GM18909 (cell line): ENCODE data around the gene CLEC2D.
"Not testable (repeated sequence)": the region's sequence is repeated elsewhere in the genome, so short reads cannot be mapped to it uniquely, and the experiment has no call there.

ENCODE experiments used
- ATAC-seq: cut with Tn5 transposase; IDR thresholded peaks from one replicate; pipeline ENCODE4 v1.9.1; 2021; ENCODE audit warnings: mild to moderate bottlenecking; ENCODE audit not compliant: unreplicated experiment, poor library complexity

Gene CLEC2D

DNA sequence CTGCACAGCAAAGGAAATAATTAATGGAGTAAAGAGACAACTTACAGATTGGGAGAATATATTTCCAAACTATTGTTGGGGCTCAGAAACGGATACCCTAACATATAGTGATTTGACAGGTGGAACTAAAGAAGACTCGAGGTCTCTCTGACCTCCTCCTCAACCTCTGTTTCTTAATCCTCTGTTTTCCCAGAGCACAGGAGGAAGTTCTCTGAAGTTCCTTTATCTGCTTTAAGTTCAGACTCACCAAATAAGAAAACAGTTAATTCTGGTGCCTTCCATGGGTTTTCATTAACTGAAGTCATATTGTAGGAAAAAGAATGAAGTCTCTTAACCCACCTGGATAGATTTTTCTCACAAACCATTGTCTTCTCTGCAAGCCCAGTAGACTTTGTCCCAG lies 29.2 kb downstream of the CLEC2D start:
- no peak for ATAC-seq

- no peak for ATAC-seq
These were observed 29.9 kb downstream of the CLEC2D start for GRCh38 chr12:9699269-9699897.

DNA sequence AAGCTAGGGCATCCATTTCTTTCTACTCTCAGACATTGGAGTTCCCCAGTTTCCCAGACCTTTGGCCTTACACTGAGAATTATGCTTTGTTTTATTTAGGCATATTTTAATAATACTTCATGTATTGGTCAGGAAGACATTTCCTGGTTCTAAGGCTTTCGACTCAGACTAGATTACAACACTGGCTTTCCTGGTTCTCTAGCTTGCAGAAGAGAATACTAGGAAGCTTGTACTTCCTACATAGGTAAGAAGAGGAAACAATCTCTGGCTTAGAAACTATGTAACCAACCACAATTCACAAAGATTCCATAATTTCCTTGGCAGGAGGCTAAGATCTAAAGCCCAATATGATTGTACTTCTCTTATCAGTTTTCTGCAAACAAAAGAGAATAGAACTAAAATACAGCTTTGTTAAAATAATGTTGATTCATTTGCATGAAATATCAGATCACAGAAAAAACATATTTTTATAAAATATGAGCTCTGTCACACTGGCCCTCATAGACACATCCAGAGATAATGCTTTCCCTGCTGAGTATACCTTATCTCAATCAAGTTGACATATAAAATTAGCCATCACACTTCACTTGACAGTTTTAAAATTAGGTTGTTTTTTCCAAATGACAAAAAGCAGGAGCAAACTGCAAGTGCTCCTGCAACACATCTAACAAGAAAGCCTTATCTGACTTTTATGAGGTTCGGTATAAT lies 30.5 kb downstream of the CLEC2D start:
- no peak for ATAC-seq

DNA sequence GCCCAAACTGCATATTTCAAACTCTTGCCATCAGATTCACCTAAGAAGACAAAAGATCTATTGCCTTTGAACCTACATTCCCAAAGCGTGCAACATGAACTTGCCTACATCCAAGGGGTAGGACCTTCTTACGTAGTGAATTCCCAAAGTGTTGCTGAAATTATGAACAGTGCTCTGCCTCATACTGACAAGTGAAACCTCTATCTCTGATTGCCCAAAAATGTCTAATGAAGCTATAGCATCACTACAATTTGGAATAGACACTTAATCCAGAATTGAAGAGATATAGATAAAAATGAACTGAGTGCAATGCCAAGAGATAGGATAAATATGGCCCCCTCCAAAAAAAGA lies 31.1 kb downstream of the CLEC2D start:
- ATAC-seq, result no peak

- peak; percentile 38 for ATAC-seq
These were observed 32.1 kb downstream of the CLEC2D start for GRCh38 chr12:9701380-9702154.

GRCh38 chr12:9702255-9702654 lies 32.7 kb downstream of the CLEC2D start:
- no peak for ATAC-seq

DNA sequence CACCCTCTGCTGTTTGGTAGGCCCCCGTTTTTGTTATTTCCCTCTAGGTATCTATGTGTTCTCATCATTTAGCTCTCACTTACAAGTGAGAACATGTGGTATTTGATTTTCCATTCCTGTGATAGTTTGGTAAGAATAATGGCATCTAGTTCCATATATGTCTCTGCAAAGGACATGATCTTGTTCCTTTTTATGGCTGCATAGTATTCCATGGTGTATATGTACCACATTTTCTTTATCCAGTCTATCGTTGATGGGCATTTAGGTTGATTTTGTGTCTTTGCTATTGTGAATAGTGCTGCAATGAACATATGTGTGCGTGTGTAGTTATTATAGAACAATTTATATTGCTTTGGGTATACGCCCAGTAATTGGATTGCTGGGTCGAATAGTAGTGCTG lies 35.0 kb downstream of the CLEC2D start:
- not testable (repeated sequence) for ATAC-seq

GRCh38 chr12:9706086-9706685 lies 36.7 kb downstream of the CLEC2D start:
- no peak for ATAC-seq

DNA sequence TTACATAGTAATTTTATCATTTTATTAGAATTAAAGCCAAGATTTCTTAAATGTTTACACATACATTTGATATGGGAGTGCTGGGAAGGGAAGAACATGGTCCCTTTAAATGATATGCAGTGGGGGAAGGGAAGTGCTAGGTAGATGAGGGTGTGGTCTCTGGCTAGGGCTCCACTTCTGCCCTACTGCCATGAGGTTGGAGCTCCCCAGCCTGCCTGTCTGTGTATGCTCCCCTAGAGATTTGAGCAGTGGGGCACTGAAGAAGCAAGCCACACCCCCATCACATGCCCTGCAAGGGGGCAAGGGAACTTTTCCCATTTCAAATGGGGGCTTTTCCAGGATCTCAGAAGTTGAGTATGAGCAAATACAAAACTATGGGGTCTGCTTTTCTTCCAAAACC lies 37.8 kb downstream of the CLEC2D start:
- no peak for ATAC-seq

GRCh38 chr12:9707864-9708808 lies 38.6 kb downstream of the CLEC2D start:
- no peak for ATAC-seq

GRCh38 chr12:9708853-9709252 lies 39.3 kb downstream of the CLEC2D start:
- no peak for ATAC-seq

- ATAC-seq, result no peak
These were observed 41.3 kb downstream of the CLEC2D start for GRCh38 chr12:9710584-9711375.

GRCh38 chr12:9711664-9712063 lies 42.2 kb downstream of the CLEC2D start:
- ATAC-seq, result no peak

GRCh38 chr12:9713032-9713558 lies 43.6 kb downstream of the CLEC2D start:
- peak; percentile 73 for ATAC-seq

DNA sequence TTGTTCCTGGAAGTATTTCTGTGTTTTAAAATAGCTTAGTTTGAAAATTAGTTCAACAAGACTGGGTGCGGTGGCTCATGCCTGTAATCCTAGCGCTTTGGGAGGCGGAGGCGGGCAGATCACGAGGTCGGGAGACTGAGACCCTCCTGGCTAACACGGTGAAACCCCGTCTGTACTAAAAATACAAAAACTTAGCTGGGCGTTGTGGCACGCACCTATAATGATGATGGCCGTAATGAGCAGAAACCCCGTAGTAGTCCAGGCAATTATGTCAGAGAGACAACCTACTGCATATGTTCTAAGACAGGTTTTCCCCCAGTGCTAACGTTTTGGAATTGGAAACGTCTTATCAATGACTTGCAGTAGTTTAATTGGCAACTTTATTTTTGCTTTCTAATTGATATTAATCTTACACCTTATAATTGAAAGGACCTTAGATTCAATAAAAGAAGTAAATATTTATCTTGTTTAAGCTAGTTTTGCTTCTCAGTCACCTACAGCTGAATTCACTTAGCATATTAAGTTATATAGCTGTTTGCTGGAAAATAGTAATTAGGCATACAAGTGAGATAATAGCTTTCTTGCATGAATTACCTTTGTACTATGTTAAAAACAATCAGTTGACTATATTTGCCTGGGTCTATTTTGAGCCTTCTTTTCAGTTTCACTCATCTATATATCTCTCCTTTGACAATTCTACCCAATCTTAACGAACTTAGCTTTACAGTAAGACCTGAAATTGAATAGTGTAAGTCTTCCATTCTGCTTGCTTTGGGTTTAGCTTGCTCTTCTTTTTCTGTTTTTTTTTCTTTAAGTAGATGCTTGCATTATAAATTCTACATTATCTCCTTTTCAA lies 47.8 kb downstream of the CLEC2D start:
- no peak for ATAC-seq

DNA sequence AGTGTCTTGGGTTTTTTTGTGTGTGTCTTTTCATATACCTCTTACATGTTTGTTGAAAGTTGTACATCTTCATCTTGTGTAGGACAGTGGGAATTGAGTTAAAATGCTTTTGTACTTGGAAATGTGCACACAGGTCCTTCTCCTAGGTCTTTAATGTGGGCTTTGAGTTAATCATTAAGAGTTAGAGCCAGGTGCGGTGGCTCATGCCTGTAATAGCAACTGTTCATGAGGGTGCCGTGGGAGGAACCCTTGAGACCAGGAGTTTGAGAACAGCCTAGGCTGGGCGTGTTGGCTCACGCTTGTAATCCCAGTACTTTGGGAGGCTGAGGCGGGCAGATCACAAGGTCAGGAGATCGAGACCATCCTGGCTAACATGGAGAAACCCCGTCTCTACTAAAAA lies 49.5 kb downstream of the CLEC2D start:
- ATAC-seq, result peak; percentile 46

DNA sequence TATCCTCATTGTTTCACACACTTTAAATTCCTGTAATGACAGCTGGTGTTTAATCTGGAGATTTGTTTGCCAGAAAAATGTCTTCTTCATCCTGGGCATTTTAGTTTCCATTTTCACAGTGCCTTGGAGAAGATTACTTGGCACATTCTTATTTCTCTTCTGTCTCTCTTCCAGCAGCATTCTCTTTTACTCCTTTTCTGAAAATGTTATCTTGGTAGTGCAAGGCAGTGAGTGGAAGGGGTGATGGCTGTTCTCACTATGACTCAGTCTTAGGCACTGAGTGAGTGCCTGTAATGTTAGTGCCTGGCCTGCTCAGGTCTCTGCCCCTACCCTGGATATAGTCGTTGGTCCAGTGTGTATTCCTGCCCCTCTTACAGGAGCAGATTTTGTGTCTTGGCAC lies 50.3 kb downstream of the CLEC2D start:
- ATAC-seq, result no peak
